CMK (cell line): ENCODE results near the gene ZG16B.

Experiments
- DNase-seq: peaks from one replicate; pipeline ENCODE4 v3.0.0-alpha.2; 2010; ENCODE audit warnings: low read depth

The ZG16B gene

GRCh38 chr16:2829501-2830354 lies at the start of gene ZG16B:
Gene ZG16B (plus strand): TSS chr16:2830303. CDS start chr16:2830442, 139 bp downstream.
- DNase-seq: peak; percentile 62

- DNase-seq: no peak
Observed at GRCh38 chr16:2782583-2783351, 47.3 kb upstream of the ZG16B start.

- DNase-seq: no peak
Observed at GRCh38 chr16:2783581-2784357, 46.3 kb upstream of the ZG16B start.

GRCh38 chr16:2784358-2785100 lies 45.6 kb upstream of the ZG16B start:
- no peak for DNase-seq

GRCh38 chr16:2785101-2785991 lies 44.8 kb upstream of the ZG16B start:
- DNase-seq: no peak

GRCh38 chr16:2786061-2786825 lies 43.9 kb upstream of the ZG16B start:
- DNase-seq: no peak

GRCh38 chr16:2786826-2787151 lies 43.3 kb upstream of the ZG16B start:
- DNase-seq: no peak

GRCh38 chr16:2787406-2787805 lies 42.7 kb upstream of the ZG16B start, which contains the start of gene PRSS33:
Gene PRSS33 (minus strand): TSS chr16:2787560. CDS start chr16:2786547, 1,013 bp downstream.
- DNase-seq: no peak

GRCh38 chr16:2787961-2788360 lies 42.1 kb upstream of the ZG16B start:
- no peak for DNase-seq

GRCh38 chr16:2790631-2791030 lies 39.5 kb upstream of the ZG16B start:
- no peak for DNase-seq

GRCh38 chr16:2791174-2791573 lies 38.9 kb upstream of the ZG16B start:
- DNase-seq: no peak

GRCh38 chr16:2792940-2793339 lies 37.2 kb upstream of the ZG16B start:
- no peak for DNase-seq

GRCh38 chr16:2795395-2796143 lies 34.5 kb upstream of the ZG16B start:
- no peak for DNase-seq

- DNase-seq: no peak
Observed at GRCh38 chr16:2798723-2799204, 31.3 kb upstream of the ZG16B start.

GRCh38 chr16:2799205-2799858 lies 30.8 kb upstream of the ZG16B start:
- no peak for DNase-seq

GRCh38 chr16:2799859-2800226 lies 30.3 kb upstream of the ZG16B start:
- DNase-seq: no peak

GRCh38 chr16:2803545-2804195 lies 26.4 kb upstream of the ZG16B start:
- no peak for DNase-seq

GRCh38 chr16:2804728-2805127 lies 25.4 kb upstream of the ZG16B start:
- no peak for DNase-seq
